ENCODE results near the gene HAND2.
A peak's percentile ranks its signal among the peaks of the same experiment; 100 is the strongest.

Gene HAND2

GRCh38 chr4:173500841-173501591, 29.0 kb downstream of the HAND2 start:
- no peak for DNase-seq

GRCh38 chr4:173499658-173500535, 30.1 kb downstream of the HAND2 start:
- DNase-seq, result no peak

GRCh38 chr4:173498771-173499170, 31.3 kb downstream of the HAND2 start:
- no peak for DNase-seq

GRCh38 chr4:173498023-173498422, 32.0 kb downstream of the HAND2 start:
- DNase-seq, result no peak

DNA sequence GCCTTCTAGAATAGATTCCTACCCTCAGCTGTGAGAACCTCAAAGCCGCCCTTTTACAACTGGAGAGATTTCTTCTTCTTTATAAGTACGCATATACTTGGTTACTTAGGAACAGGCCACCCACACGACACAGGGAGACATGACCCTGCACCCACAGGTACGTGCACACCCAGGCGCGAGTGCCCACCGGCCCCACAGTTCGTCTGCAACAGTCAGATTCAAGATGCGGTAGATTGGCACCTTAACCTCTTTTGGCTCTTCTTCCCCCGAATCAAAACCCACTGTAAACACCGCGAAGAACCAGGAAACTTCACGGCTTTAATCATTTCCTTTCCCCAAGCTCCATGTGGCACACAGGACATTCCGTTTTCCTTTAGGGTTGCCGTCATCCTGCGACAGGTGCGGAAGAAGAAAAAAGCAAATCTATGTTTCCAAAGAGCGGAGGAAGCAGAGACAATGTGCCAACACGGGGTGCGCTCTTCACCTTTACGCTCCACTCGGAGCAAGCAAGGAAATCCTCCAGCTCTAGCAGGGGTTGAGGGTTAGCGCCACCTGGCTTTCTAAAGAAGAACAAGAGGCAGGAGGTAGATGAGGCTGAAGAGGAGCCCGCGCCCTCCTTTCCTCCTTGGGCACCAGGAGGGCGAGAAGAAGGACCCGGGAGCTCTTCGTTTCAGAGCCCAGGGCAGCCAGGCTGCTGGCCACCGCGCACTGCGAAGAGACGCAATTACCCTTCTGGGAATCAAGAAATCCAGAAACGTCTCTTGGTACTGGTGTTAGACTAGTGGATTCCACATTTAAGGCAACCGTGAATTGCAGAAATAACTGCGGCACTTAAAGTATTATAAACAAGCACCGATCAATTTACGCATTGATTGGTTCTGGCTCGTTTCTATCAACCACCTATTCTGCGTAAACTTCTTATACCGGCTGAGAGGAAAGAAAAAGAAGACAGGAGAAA, 35.7 kb downstream of the HAND2 start:
- no peak for DNase-seq

DNA sequence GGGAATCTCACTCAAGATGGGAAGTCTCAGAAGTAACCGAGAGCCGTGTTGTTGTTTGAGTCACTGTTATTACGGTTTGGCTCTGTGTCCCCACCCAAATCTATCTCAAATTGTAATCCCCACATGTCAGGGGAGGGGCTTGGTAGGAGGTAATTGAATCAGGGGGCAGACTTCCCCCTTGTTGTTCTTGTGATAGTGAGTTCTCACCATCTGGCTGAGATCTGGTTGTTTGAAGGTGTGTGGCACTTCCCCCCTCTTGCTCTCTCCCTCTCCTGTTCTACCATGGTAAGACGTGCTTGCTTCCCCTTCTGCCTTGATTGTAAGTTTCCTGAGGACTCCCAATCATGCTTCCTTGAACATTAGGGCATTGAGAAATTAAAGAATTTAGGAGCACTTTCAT, 37.0 kb downstream of the HAND2 start:
- DNase-seq, result no peak

- no peak for DNase-seq
These were observed 37.7 kb downstream of the HAND2 start for GRCh38 chr4:173492315-173492714.

DNA sequence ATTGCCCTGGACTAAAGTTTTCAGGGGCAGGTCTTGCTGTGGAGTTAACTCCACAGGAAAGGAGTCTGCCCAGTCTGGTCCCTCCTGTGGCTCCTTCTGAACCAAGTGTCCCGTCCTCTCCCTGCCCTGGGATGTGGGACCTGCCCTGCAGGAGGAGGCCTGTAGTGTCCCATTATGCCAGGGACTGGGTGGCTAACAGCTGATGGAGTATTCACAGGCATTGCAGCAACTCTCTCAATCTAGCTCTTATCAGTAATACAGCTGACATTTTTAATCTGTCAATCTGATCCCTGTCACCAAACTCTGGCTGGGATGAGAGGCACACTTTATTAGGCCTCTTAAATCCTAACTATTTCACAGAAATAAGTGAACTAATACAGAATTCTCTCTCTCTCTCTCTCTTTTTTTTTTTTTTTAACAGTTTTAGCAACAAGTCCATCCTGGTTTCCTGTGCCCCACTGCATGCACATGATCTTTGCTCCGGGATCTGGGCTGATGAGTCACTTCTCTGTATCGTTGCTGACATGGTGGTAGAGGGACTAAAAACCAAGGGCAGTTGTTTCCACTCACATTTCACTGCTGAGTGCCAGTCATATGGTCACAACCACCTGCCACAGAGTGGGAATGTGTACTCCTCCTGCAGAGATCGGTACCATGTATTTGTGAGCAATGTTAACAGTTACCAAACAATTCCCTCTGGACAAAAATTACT, 39.1 kb downstream of the HAND2 start:
- DNase-seq, result no peak

- no peak for DNase-seq
These were observed 39.8 kb downstream of the HAND2 start for GRCh38 chr4:173490256-173490655.

DNA sequence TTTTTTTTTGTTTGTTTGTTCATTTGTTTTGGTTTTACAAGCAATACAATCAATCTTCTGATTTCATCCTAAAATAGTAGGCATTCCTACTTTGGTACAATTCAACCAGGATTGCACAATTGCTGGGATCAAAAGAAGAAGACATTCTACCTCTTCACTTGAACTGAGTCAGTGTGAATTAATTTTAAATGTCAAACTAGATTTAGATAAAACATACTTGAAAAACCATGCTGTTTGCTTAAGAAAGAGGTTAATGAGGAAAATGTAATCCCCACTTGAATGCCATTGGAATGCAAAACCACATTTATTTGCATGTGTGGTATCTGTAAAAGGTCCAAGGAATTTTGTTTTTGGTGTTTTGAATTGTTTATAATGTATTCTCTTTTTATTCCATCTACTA, 40.5 kb downstream of the HAND2 start:
- no peak for DNase-seq

DNA sequence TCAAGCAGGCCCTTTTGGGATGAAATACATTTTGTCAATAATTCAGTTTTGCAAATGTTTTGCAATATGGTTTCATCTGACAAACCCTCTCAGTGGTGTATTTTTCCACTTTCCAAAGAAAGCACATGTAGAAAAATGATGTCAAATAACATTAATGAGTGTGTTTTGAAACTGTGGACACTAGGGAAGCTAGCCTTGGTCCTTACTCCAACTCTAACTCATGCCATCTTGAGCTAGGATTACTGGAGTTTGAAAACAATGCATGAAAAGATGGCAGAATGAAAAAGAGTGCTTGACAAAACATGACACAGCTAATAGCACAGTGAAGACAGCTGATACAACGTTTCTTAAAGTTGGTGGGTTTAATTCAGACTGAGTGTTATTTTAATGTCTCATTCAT, 41.4 kb downstream of the HAND2 start:
- DNase-seq, result no peak

DNA sequence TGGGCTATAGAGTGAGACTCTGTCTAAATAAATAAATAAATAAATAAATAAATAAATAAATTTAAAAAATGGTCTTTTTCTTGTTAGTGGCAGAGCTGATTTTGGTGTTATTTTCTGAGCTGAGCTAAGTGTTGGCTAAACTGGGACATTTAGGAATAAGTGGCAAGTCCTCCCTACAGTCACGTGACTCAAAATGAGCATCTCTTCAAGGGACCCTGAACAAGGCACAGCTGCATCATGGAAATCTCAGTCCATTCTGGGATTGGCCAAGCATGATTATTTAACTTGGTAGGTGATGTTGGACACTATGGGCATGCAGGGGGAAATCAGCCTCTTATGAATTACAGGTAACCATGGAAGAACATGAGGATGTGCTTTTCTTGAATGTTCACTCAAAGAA, 42.0 kb downstream of the HAND2 start:
- no peak for DNase-seq

- peak; percentile 80 for DNase-seq
These were observed 43.2 kb downstream of the HAND2 start for GRCh38 chr4:173486714-173487392.

DNA sequence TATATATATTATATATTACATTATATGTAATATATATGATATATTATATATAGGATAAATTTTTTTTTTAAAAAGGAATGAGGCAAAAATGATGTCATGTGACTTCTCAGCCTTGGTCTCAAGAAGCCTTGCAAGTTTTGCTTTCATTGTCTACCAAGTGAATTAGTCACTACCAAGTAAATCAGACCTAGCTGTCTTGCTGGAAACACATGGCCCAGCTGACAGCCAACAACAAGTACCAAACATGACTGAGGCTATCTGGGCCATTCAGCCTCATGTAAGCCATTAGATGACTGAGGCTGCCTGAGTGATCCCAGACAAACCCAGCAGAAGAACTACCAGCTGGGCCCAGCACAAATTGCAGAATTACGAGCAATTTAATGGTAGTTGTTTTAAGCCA, 44.9 kb downstream of the HAND2 start:
- no peak for DNase-seq

GRCh38 chr4:173482330-173482931, 47.6 kb downstream of the HAND2 start:
- no peak for DNase-seq

- DNase-seq, result no peak
These were observed 51.1 kb downstream of the HAND2 start for GRCh38 chr4:173478913-173479283.

DNA sequence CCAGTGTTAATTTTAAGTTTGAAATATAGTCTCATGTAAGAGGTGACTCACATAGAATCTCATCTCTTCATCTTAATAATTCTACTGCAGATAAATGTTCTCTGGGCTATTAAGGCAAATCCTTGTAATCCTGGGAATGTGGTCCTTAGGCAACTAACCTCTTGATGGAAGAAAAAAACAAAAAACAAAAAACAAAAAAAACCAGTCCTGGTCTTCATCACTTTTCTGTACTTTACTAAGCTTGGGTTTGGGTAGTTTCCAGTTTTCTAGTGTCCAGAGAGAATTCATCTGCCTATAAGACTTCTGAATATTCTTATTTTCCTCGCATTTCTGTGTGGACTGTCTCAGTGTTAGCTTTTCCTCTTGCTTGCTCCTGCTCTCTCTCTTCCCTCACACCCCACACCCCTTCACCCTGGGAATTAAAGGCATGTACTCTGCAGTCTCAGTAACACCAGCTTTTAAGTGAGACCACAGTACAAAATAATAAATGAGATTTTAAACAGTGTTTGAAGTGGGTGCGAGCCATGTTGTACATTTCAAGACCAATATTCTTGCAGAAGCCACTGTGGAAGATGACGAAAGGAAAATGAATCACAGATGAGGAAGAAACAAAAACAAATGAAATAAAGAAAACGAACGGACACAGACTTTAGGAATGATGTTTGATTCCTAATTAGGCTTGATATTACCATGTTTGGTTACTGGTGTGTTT, 51.7 kb downstream of the HAND2 start:
- no peak for DNase-seq

DNA sequence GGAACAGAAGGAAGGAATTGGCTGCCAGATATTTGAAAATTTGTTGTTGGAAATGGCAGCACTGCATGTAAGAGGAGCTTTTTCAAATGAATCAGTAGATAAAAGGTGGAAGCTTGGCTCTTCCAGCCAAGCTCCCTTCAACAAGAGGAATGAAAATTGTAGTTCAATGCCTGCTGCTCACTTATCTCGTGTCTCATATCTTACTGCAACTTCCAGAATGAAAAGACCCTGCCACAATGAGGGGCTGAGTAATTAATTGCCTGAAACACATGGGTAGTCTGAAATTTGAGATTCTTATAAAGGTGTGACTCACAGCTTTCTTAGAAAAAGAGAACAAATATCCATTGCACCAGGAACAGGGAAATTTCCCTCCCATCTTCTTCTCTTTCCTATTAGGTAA, 53.0 kb downstream of the HAND2 start:
- DNase-seq, result no peak

Data from NCI-H1105 treated with DMSO at 0.1 percent for 48 hours (cell line).